Nephron progenitor cell (in vitro differentiated cells): ENCODE results near the gene C3orf22.

ENCODE experiments used
- DNase-seq: peaks from one replicate; pipeline ENCODE4 v3.0.0; 2021
- H3K27ac Mint-ChIP-seq: 2 replicates; pipeline ENCODE4 v1.8.0; 2021; ENCODE audit warnings: mild to moderate bottlenecking, moderate library complexity, mixed read lengths
- H3K27me3 Mint-ChIP-seq: 2 replicates; pipeline ENCODE4 v1.8.0; 2021; ENCODE audit warnings: mild to moderate bottlenecking, low read depth, mixed read lengths; ENCODE audit not compliant: poor library complexity
- H3K36me3 Mint-ChIP-seq: 2 replicates; pipeline ENCODE4 v1.8.0; 2021; ENCODE audit warnings: low read depth, mixed read lengths
- H3K4me1 Mint-ChIP-seq: 2 replicates; pipeline ENCODE4 v1.8.0; 2021; ENCODE audit warnings: mixed read lengths
- H3K4me3 Mint-ChIP-seq: 2 replicates; pipeline ENCODE4 v1.8.0; 2021; ENCODE audit warnings: mild to moderate bottlenecking, moderate library complexity, mixed read lengths
- H3K9me3 Mint-ChIP-seq: 2 replicates; pipeline ENCODE4 v1.8.0; 2021; ENCODE audit warnings: mild to moderate bottlenecking, moderate library complexity, mixed read lengths
- CTCF ChIP-seq: fragments of 200-600 bp; sonication (generic); IDR thresholded peaks from 2 replicates; pipeline ENCODE4 v1.5.0; 2021; ENCODE audit warnings: antibody characterized with exemption

The C3orf22 gene

GRCh38 chr3:126582311-126582710 is 23.6 kb upstream of the C3orf22 start:
- Mint-ChIP-seq H3K27ac (no peak overlapping the region), H3K4me1 (peaks cover 10% of the 10 kb centered on the region), H3K27me3 (peaks cover 16% of the 10 kb centered on the region), H3K36me3 (peaks cover 20% of the 10 kb centered on the region), H3K9me3 (peaks cover 29% of the 10 kb centered on the region), H3K4me3 (no peak overlapping the region)
- TF ChIP-seq CTCF: no peak
- no peak for DNase-seq

- Mint-ChIP-seq H3K36me3 (peaks cover 20% of the 10 kb centered on the region), H3K4me1 (peaks cover 10% of the 10 kb centered on the region), H3K27me3 (peaks cover 13% of the 10 kb centered on the region), H3K27ac (no peak overlapping the region), H3K4me3 (no peak overlapping the region), H3K9me3 (peaks cover 22% of the 10 kb centered on the region)
- DNase-seq: no peak
- no peak for TF ChIP-seq CTCF
These were observed 22.8 kb upstream of the C3orf22 start for GRCh38 chr3:126581569-126581968.

GRCh38 chr3:126580746-126581145 is 22.0 kb upstream of the C3orf22 start:
- peaks cover 10% of the 10 kb centered on the region for H3K27me3 Mint-ChIP-seq
- H3K36me3 Mint-ChIP-seq: peaks cover 20% of the 10 kb centered on the region
- peaks cover 10% of the 10 kb centered on the region for H3K4me1 Mint-ChIP-seq
- no peak overlapping the region for H3K27ac Mint-ChIP-seq
- DNase-seq: no peak
- peaks cover 19% of the 10 kb centered on the region for H3K9me3 Mint-ChIP-seq
- no peak overlapping the region for H3K4me3 Mint-ChIP-seq
- no peak for TF ChIP-seq CTCF

- no peak for DNase-seq
- Mint-ChIP-seq H3K36me3 (peaks cover 20% of the 10 kb centered on the region), H3K27ac (no peak overlapping the region)
These were observed 20.0 kb upstream of the C3orf22 start for GRCh38 chr3:126578702-126579101.

GRCh38 chr3:126577261-126577660 is 18.5 kb upstream of the C3orf22 start:
- peaks cover 18% of the 10 kb centered on the region for H3K36me3 Mint-ChIP-seq
- TF ChIP-seq CTCF: no peak
- H3K4me1 Mint-ChIP-seq: peaks cover 10% of the 10 kb centered on the region
- peaks cover 18% of the 10 kb centered on the region for H3K9me3 Mint-ChIP-seq
- H3K27me3 Mint-ChIP-seq: peaks cover 14% of the 10 kb centered on the region
- no peak overlapping the region for H3K27ac Mint-ChIP-seq
- DNase-seq: no peak
- no peak overlapping the region for H3K4me3 Mint-ChIP-seq

More at GRCh38 chr3:126578702-126579101, 20.0 kb upstream of the C3orf22 start:
- peaks cover 12% of the 10 kb centered on the region for H3K27me3 Mint-ChIP-seq
- H3K4me1 Mint-ChIP-seq: peaks cover 10% of the 10 kb centered on the region
- H3K9me3 Mint-ChIP-seq: peaks cover 19% of the 10 kb centered on the region
- no peak for TF ChIP-seq CTCF
- no peak overlapping the region for H3K4me3 Mint-ChIP-seq

- DNase-seq: no peak
- H3K27me3 Mint-ChIP-seq: peaks cover 14% of the 10 kb centered on the region
- H3K36me3 Mint-ChIP-seq: no peaks in the 10 kb centered on the region
- peak overlapping the region; percentile 16 for H3K27ac Mint-ChIP-seq
- no peaks in the 10 kb centered on the region for H3K9me3 Mint-ChIP-seq
- no peak overlapping the region for H3K4me3 Mint-ChIP-seq
- peaks cover 2% of the 10 kb centered on the region for H3K4me1 Mint-ChIP-seq
- no peak for TF ChIP-seq CTCF
These were observed 14.9 kb upstream of the C3orf22 start for GRCh38 chr3:126573492-126574117.
